HepG2 (cell line): Measurements from ENCODE around the gene B4GALT1. TPM values are rescaled to one million over a fixed set of nuclear protein-coding genes. Genes with fewer than 3 reads are reported as not detected.

Experiments
- ATAC-seq: fragments of 200-7000 bp; cut with Tn5 transposase; 3 replicates; pipeline ENCODE4 v1.9.1; 2020; ENCODE audit warnings: mild to moderate bottlenecking, moderate library complexity
- BruUV-seq: library from RNA; stranded (reverse); fragments of 400-500 nt; replicated peaks from 2 replicates; lab custom pipeline; 2021; lab: Mats Ljungman, UMichigan
- CTCF ChIA-PET: fragments of 300-600 bp; formaldehyde crosslinking; extraction: SDS; loops from one replicate; lab custom pipeline; 2021; ENCODE audit warnings: low total read pairs, inconsistent platforms, low intra/inter-chr PET ratio; lab: Yijun Ruan, JAX
- POLR2A ChIA-PET: fragments of 350-600 bp; sonication (Branson Sonifier 250); formaldehyde crosslinking; loops from one replicate; lab custom pipeline; 2020; ENCODE audit warnings: antibody characterized with exemption, inconsistent platforms; lab: Yijun Ruan, JAX
- DNase-seq: peaks from one replicate; pipeline ENCODE4 v3.0.0-alpha.2; 2015; ENCODE audit warnings: low spot score
- FAIRE-seq: peaks from 3 replicates; lab custom pipeline; 2011; peaks lifted over from hg19 to GRCh38; lab: Jason Lieb, UNC
- H2AFZ ChIP-seq: one replicate; pipeline ENCODE4 v1.6.1; 2011; ENCODE audit warnings: low read length, inconsistent platforms
- H3K27ac ChIP-seq: fragments of 300-600 bp; 3 replicates; pipeline ENCODE4 v1.8.0; 2011; ENCODE audit warnings: mixed run types, mild to moderate bottlenecking, mixed read lengths, low read length, inconsistent platforms; ENCODE audit not compliant: insufficient read depth; ENCODE audit errors: extremely low read length
- H3K27me3 ChIP-seq, 2 experiments: fragments of 200-600 bp in 1 of 2; 2 replicates in 1 of 2; 3 replicates in 1 of 2; pipeline versions ENCODE4 v1.6.0 to v1.8.0; 2011; ENCODE audit warnings: low read length in 2 of 2, mild to moderate bottlenecking in 2 of 2, moderate library complexity in 2 of 2, inconsistent platforms in 1 of 2; ENCODE audit not compliant: insufficient read depth in 2 of 2, control insufficient read depth in 1 of 2
- H3K36me3 ChIP-seq, 2 experiments: fragments of 200-600 bp in 1 of 2; replicated peaks in 1 of 2; 2 replicates in 1 of 2; 3 replicates in 1 of 2; pipeline versions ENCODE4 v1.5.1 to v1.8.0; 2011; ENCODE audit warnings: low read length in 2 of 2, inconsistent platforms in 1 of 2; ENCODE audit not compliant: insufficient read depth in 2 of 2, control insufficient read depth in 1 of 2
- H3K4me1 ChIP-seq: 2 replicates; pipeline ENCODE4 v1.5.1; 2012; ENCODE audit warnings: low read length, inconsistent platforms; ENCODE audit not compliant: insufficient read depth
- H3K4me2 ChIP-seq: 2 replicates; pipeline ENCODE4 v1.6.0; 2011; ENCODE audit warnings: low read depth, low read length, inconsistent platforms
- H3K4me3 ChIP-seq, 3 experiments: fragments of 200-600 bp in 1 of 3; sonication (generic), shearing (Covaris generic) in 1 of 3; replicated peaks in 1 of 3; 2 replicates each; pipeline ENCODE4 v1.5.1; 2011 to 2016; ENCODE audit warnings: low read length in 3 of 3, inconsistent platforms in 2 of 3, low read depth in 2 of 3, mild to moderate bottlenecking in 2 of 3, control low read depth in 1 of 3, mixed read lengths in 1 of 3; ENCODE audit not compliant: insufficient read depth in 1 of 3
- H3K79me2 ChIP-seq: one replicate; pipeline ENCODE4 v1.6.1; 2011; ENCODE audit warnings: low read length, inconsistent platforms; ENCODE audit not compliant: insufficient read depth
- H3K9ac ChIP-seq: 2 replicates; pipeline ENCODE4 v1.6.0; 2011; ENCODE audit warnings: mild to moderate bottlenecking, low read depth, low read length, inconsistent platforms; ENCODE audit not compliant: insufficient read depth
- H3K9me3 ChIP-seq: 2 replicates; pipeline ENCODE4 v1.5.1; 2012; ENCODE audit warnings: mild to moderate bottlenecking, low read length
- H4K20me1 ChIP-seq: 2 replicates; pipeline ENCODE4 v1.6.0; 2011; ENCODE audit warnings: inconsistent platforms, mild to moderate bottlenecking, low read length, moderate library complexity; ENCODE audit not compliant: insufficient read depth
- JUNB ChIP-seq: sonication (generic); formaldehyde crosslinking; IDR thresholded peaks from 2 replicates; pipeline ENCODE4 v1.8.0; 2022; ENCODE audit warnings: missing genetic modification reagents, mild to moderate bottlenecking, borderline replicate concordance
- ZNF251 ChIP-seq: sonication (generic); formaldehyde crosslinking; IDR thresholded peaks from 2 replicates; pipeline ENCODE4 v1.9.0; 2021; ENCODE audit warnings: mild to moderate bottlenecking, missing genetic modification reagents
- ZNF329 ChIP-seq: sonication (generic); formaldehyde crosslinking; IDR thresholded peaks from 2 replicates; pipeline ENCODE4 v1.9.0; 2021; ENCODE audit warnings: low read depth, mild to moderate bottlenecking, missing genetic modification reagents
- ZNF609 ChIP-seq: sonication (generic); formaldehyde crosslinking; IDR thresholded peaks from 2 replicates; pipeline ENCODE4 v1.4.0; 2020; ENCODE audit warnings: mild to moderate bottlenecking, missing genetic modification reagents, borderline replicate concordance
- ZNF670 ChIP-seq: sonication (generic); formaldehyde crosslinking; IDR thresholded peaks from 2 replicates; pipeline ENCODE4 v1.8.0; 2022; ENCODE audit warnings: mild to moderate bottlenecking, missing genetic modification reagents, borderline replicate concordance
- ZNF83 ChIP-seq: sonication (generic); formaldehyde crosslinking; IDR thresholded peaks from 2 replicates; pipeline ENCODE4 v1.4.0; 2020; ENCODE audit warnings: missing genetic modification reagents, mild to moderate bottlenecking, borderline replicate concordance
- WGBS: methylation state at CpG from one replicate; pipeline ENCODE4 v1.1.6; 2017; ENCODE audit warnings: low lambda C conversion rate; 5-methylcytosine and 5-hydroxymethylcytosine counted together
- in situ Hi-C: cut with HindIII; loops from 2 replicates; pipeline ENCODE4 v1.10.0; 2017; ENCODE audit warnings: low pct_unique_long_range_greater_than_20kb; ENCODE audit not compliant: extremely low pct_ligation_motif_present
- intact Hi-C: fragments of 100-400 bp; cut with micrococcal nuclease; formaldehyde crosslinking; loops from one replicate; pipeline ENCODE4 v1.10.0; 2022; ENCODE audit not compliant: unreplicated experiment
- polyA plus RNA-seq, 8 experiments: library from polyadenylated mRNA; depleted of rRNA in 3 of 8; stranded (reverse) in 7 of 8; unstranded in 1 of 8; fragments of >200 nt; fragmentation: Illumina TruSeq in 4 of 8; extraction: Trizol in 4 of 8; gene quantifications; 2 replicates each; pipeline versions ENCODE4 v1.2.1 to v1.2.3, GENCODE V29; 2011 to 2016; ENCODE audit warnings: low read depth in 4 of 8, missing spikeins in 1 of 8, mixed read lengths in 1 of 8; ENCODE audit not compliant: insufficient read depth in 1 of 8
- total RNA-seq, 5 experiments: library from RNA; depleted of rRNA; stranded (reverse); fragments of >200 nt; fragmentation: Illumina TruSeq; extraction: Trizol; gene quantifications; 2 replicates each; pipeline ENCODE4 v1.2.3, GENCODE V29; 2016; ENCODE audit warnings: low read depth in 1 of 5

The B4GALT1 gene
- total and polyA plus RNA-seq, 2 of the 13 experiments (the other 11 are each of a cell fraction or from before 2014, with no cell fraction given): 15.7 to 33.5 TPM

GRCh38 chr9:33180526-33181184 is 13.5 kb upstream of the B4GALT1 start:
- DNase-seq (no peak), FAIRE-seq (no peak), ATAC-seq (no peak)
- no peaks in the 10 kb centered on the region for H3K36me3 ChIP-seq
- no peaks in the 10 kb centered on the region for H4K20me1 ChIP-seq
- no peak overlapping the region for H3K27ac ChIP-seq
- ChIA-PET POLR2A (no interaction called here), CTCF (no interaction called here)
- no peak overlapping the region for H2AFZ ChIP-seq
- intact Hi-C loops: no loop called here
- no peak overlapping the region for H3K4me3 ChIP-seq
- H3K9me3 ChIP-seq: no peaks in the 10 kb centered on the region
- no TSS peak for BruUV-seq
- no peaks in the 10 kb centered on the region for H3K79me2 ChIP-seq
- 39% methylated on average over 8 of the region's 8 CpGs for WGBS
- 0 out of 2 replicates have a peak, but pooled peaks cover 9% of the 10 kb centered on the region for H3K4me1 ChIP-seq
- no peaks in the 10 kb centered on the region; a peak in 1 of 5 replicates for H3K27me3 ChIP-seq
- no peak overlapping the region for H3K9ac ChIP-seq
- TF ChIP-seq ZNF670 (CRISPR knock-in tag) (no peak), ZNF329 (no peak), JUNB (CRISPR knock-in tag) (no peak), ZNF609 (CRISPR knock-in tag) (no peak), ZNF83 (CRISPR knock-in tag) (no peak), ZNF251 (CRISPR knock-in tag) (no peak)
- in situ Hi-C loops: no loop called here
- H3K4me2 ChIP-seq: no peak overlapping the region
